ENCODE measurements around the gene SLC25A45.
"Not testable (repeated sequence)": the region's sequence is repeated elsewhere in the genome, so short reads cannot be mapped to it uniquely, and the experiment has no call there.

SLC25A45 gene

GRCh38 chr11:65415499-65416340 lies 33.3 kb upstream of the SLC25A45 start (continued):
- TF ChIP-seq CSRNP3 (CRISPR knock-in tag; IDR thresholded peaks at IDR 0.05) (no peak), CSDC2 (CRISPR knock-in tag; IDR thresholded peaks at IDR 0.05) (no peak), ZFP3 (CRISPR knock-in tag; IDR thresholded peaks at IDR 0.05) (no peak), ESRRG (CRISPR knock-in tag; IDR thresholded peaks at IDR 0.05) (no peak), RARB (CRISPR knock-in tag; IDR thresholded peaks at IDR 0.05) (no peak), GLIS3 (CRISPR knock-in tag; IDR thresholded peaks at IDR 0.05) (no peak), TCF4 (CRISPR knock-in tag; IDR thresholded peaks at IDR 0.05; ENCODE audit: borderline replicate concordance) (no peak), ZC3H10 (CRISPR knock-in tag; IDR thresholded peaks at IDR 0.05) (no peak), BACH2 (CRISPR knock-in tag; IDR thresholded peaks at IDR 0.05; ENCODE audit: borderline replicate concordance) (no peak)

GRCh38 chr11:65414776-65415498 lies 32.5 kb upstream of the SLC25A45 start:
- TF ChIP-seq ZNF565 (CRISPR knock-in tag; conservative IDR thresholded peaks at IDR 0.05; ENCODE audit: low read depth) (no peak), POU6F1 (CRISPR knock-in tag; IDR thresholded peaks at IDR 0.05; ENCODE audit: borderline replicate concordance, low read depth) (no peak), ZFP3 (CRISPR knock-in tag; IDR thresholded peaks at IDR 0.05) (no peak), SNAI2 (CRISPR knock-in tag; IDR thresholded peaks at IDR 0.05) (no peak), ZNF8 (CRISPR knock-in tag; IDR thresholded peaks at IDR 0.05) (no peak), ZNF70 (CRISPR knock-in tag; IDR thresholded peaks at IDR 0.05) (no peak), ESRRG (CRISPR knock-in tag; IDR thresholded peaks at IDR 0.05) (no peak), RARB (CRISPR knock-in tag; IDR thresholded peaks at IDR 0.05) (no peak), TCF4 (CRISPR knock-in tag; IDR thresholded peaks at IDR 0.05; ENCODE audit: borderline replicate concordance) (no peak), OSR1 (CRISPR knock-in tag; IDR thresholded peaks at IDR 0.05) (no peak)
- ATAC-seq, result no peak

- ATAC-seq, result not testable (repeated sequence)
These were observed 30.7 kb upstream of the SLC25A45 start for GRCh38 chr11:65413077-65413664.

GRCh38 chr11:65412271-65413076 lies 30.0 kb upstream of the SLC25A45 start:
- no peak for ATAC-seq
- TF ChIP-seq CREB5 (CRISPR knock-in tag; IDR thresholded peaks at IDR 0.05; ENCODE audit: low read depth) (no peak), ZNF70 (CRISPR knock-in tag; IDR thresholded peaks at IDR 0.05) (no peak), POU6F1 (CRISPR knock-in tag; IDR thresholded peaks at IDR 0.05; ENCODE audit: borderline replicate concordance, low read depth) (no peak), ZNF565 (CRISPR knock-in tag; conservative IDR thresholded peaks at IDR 0.05; ENCODE audit: low read depth) (no peak), GLIS3 (CRISPR knock-in tag; IDR thresholded peaks at IDR 0.05) (no peak), ARNTL (CRISPR knock-in tag; IDR thresholded peaks at IDR 0.05; ENCODE audit: borderline replicate concordance, low read depth) (no peak), ZFP3 (CRISPR knock-in tag; IDR thresholded peaks at IDR 0.05) (no peak), TCF4 (CRISPR knock-in tag; IDR thresholded peaks at IDR 0.05; ENCODE audit: borderline replicate concordance) (no peak), ZNF8 (CRISPR knock-in tag; IDR thresholded peaks at IDR 0.05) (no peak), BACH2 (CRISPR knock-in tag; IDR thresholded peaks at IDR 0.05; ENCODE audit: borderline replicate concordance) (no peak), OSR1 (CRISPR knock-in tag; IDR thresholded peaks at IDR 0.05) (no peak), ZFP30 (CRISPR knock-in tag; IDR thresholded peaks at IDR 0.05) (no peak), CSDC2 (CRISPR knock-in tag; IDR thresholded peaks at IDR 0.05) (no peak), CSRNP3 (CRISPR knock-in tag; IDR thresholded peaks at IDR 0.05) (no peak)

Measured in SK-N-SH treated with all-trans-retinoic acid at 6 μM for 48 hours (cell line).